Uterus (tissue), 2 donors: ENCODE results near the gene OMG.

ENCODE experiments used
- POLR2A ChIP-seq, 2 donors: fragments of 450-650 bp; IDR thresholded peaks; one replicate each; pipeline ENCODE4 v1.6.1; 2016; ENCODE audit warnings: antibody characterized with exemption in 2 of 2, mild to moderate bottlenecking in 1 of 2, moderate library complexity in 1 of 2
- TF ChIP-seq, protein P1 (sequence below), 4 experiments: fragments of 200-600 bp in 2 of 4; fragments of 450-650 bp in 2 of 4; sonication (generic) in 2 of 4; IDR thresholded peaks; one replicate each; pipeline ENCODE4 v1.5.1; 2016 to 2019; ENCODE audit warnings: antibody characterized with exemption in 4 of 4, mild to moderate bottlenecking in 2 of 4, moderate library complexity in 1 of 4

DNA sequence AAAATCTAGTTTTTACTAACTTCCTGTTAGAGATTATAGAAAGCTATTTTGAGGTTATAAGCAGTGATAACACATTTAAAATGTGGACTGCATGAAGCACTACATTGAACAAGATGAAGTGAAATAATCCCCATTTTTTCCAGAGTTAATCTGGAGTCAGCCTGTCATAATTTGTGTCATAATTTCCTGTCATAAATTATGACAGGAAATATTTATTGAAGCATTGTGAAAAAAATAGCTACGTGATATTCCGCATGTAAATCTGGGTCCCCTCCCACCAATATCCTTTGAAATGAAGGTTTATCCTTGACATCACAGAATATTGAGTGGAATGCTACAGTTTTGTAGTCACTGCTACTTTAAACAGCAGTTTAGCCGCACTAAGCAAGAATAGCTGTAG lies 40.1 kb downstream of the OMG start:
- TF ChIP-seq, protein P1, sequence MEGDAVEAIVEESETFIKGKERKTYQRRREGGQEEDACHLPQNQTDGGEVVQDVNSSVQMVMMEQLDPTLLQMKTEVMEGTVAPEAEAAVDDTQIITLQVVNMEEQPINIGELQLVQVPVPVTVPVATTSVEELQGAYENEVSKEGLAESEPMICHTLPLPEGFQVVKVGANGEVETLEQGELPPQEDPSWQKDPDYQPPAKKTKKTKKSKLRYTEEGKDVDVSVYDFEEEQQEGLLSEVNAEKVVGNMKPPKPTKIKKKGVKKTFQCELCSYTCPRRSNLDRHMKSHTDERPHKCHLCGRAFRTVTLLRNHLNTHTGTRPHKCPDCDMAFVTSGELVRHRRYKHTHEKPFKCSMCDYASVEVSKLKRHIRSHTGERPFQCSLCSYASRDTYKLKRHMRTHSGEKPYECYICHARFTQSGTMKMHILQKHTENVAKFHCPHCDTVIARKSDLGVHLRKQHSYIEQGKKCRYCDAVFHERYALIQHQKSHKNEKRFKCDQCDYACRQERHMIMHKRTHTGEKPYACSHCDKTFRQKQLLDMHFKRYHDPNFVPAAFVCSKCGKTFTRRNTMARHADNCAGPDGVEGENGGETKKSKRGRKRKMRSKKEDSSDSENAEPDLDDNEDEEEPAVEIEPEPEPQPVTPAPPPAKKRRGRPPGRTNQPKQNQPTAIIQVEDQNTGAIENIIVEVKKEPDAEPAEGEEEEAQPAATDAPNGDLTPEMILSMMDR (IDR thresholded peaks at IDR 0.05) = no peak
- TF ChIP-seq POLR2A (IDR thresholded peaks at IDR 0.05) = no peak
